ENCODE data around the gene ZNF653.

- TF ChIP-seq EZH2 (IDR thresholded peaks at IDR 0.05) (no peak), POLR2AphosphoS5 (IDR thresholded peaks at IDR 0.05; ENCODE audit: borderline replicate concordance, low read depth, low read length) (no peak)
These were observed 31.9 kb downstream of the ZNF653 start for GRCh38 chr19:11473725-11474124.
